H1 (cell line): ENCODE data around the gene KAZALD1. TPM values are rescaled to one million over a fixed set of nuclear protein-coding genes. Genes with fewer than 3 reads are reported as not detected.

Experiments used
- CHD1 ChIP-seq: IDR thresholded peaks from 2 replicates; pipeline ENCODE4 v1.6.1; 2012; ENCODE audit warnings: low read depth, low read length, improper control_type of control experiment
- CHD7 ChIP-seq: fragments of 300-600 bp; sonication (generic); IDR thresholded peaks from 2 replicates; pipeline ENCODE4 v1.7.1; 2012; ENCODE audit warnings: low read length, moderate library complexity, mild to moderate bottlenecking, inconsistent platforms; ENCODE audit not compliant: insufficient replicate concordance
- KDM5A ChIP-seq: fragments of 200-600 bp; IDR thresholded peaks from 2 replicates; pipeline ENCODE4 v1.7.1; 2012; ENCODE audit warnings: mild to moderate bottlenecking, low read length, inconsistent platforms, mixed read lengths
- SP1 ChIP-seq: IDR thresholded peaks from 2 replicates; pipeline ENCODE4 v1.6.1; 2011; ENCODE audit warnings: low read depth, low read length
- polyA plus RNA-seq, 7 experiments: library from polyadenylated mRNA; depleted of rRNA in 3 of 7; stranded (reverse) in 5 of 7; unstranded in 2 of 7; fragments of >200 nt in 5 of 7; fragments of 200-250 nt in 2 of 7; gene quantifications; 1 replicate in 5 of 7; 2 replicates in 1 of 7; 4 replicates in 1 of 7; pipeline versions ENCODE4 v1.2.1 to v1.2.3, GENCODE V29; 2011 to 2013; ENCODE audit warnings: missing spikeins in 2 of 7, mixed read lengths in 2 of 7
- total RNA-seq: library from RNA; stranded (reverse); fragmentation: NEBNext Ultra II Directional; extraction: Animal tissue kit (Norgen Biotek cat#: 25700); gene quantifications from 2 replicates; pipeline ENCODE4 v1.2.1, GENCODE V29; 2021
- TF ChIP-seq, protein P1 (sequence below): IDR thresholded peaks from 2 replicates; pipeline ENCODE4 v1.6.1; 2011; ENCODE audit warnings: low read length, improper control_type of control experiment

KAZALD1 gene
- total and polyA plus RNA-seq, 2 of the 8 experiments (the other 6 are each of a cell fraction or from before 2014, with no cell fraction given), result 0.65 to 1.9 TPM

DNA sequence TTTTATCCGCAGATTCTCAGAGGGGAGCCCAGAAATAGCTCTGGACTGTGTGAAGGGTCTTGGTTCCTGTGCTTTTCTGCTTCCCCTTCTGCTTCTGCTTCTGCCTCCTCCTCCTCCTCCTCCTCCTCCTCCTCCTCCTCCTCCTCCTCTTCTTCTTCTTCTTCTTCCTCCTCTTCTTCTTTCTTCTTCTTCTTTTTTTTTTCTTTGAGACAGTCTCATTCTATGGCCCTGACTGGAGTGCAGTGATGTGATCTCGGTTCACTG lies 42.4 kb upstream of the KAZALD1 start (continued):
- TF ChIP-seq CHD7 (no peak), KDM5A (no peak), CHD1 (no peak), SP1 (no peak)
- TF ChIP-seq, protein P1, sequence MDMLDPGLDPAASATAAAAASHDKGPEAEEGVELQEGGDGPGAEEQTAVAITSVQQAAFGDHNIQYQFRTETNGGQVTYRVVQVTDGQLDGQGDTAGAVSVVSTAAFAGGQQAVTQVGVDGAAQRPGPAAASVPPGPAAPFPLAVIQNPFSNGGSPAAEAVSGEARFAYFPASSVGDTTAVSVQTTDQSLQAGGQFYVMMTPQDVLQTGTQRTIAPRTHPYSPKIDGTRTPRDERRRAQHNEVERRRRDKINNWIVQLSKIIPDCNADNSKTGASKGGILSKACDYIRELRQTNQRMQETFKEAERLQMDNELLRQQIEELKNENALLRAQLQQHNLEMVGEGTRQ, result no peak
- TF ChIP-seq, all 59 proteins: peak for 0
